Activated CD8-positive, alpha-beta memory T cell treated with anti-CD3 and anti-CD28 coated beads, Interleukin-2, amount 50 U/mL, for 48 hours (primary cell): ENCODE data around the gene LCE1A.

Experiments used
- DNase-seq: peaks from one replicate; pipeline ENCODE4 v3.0.0-alpha.2; 2020

LCE1A gene

DNA sequence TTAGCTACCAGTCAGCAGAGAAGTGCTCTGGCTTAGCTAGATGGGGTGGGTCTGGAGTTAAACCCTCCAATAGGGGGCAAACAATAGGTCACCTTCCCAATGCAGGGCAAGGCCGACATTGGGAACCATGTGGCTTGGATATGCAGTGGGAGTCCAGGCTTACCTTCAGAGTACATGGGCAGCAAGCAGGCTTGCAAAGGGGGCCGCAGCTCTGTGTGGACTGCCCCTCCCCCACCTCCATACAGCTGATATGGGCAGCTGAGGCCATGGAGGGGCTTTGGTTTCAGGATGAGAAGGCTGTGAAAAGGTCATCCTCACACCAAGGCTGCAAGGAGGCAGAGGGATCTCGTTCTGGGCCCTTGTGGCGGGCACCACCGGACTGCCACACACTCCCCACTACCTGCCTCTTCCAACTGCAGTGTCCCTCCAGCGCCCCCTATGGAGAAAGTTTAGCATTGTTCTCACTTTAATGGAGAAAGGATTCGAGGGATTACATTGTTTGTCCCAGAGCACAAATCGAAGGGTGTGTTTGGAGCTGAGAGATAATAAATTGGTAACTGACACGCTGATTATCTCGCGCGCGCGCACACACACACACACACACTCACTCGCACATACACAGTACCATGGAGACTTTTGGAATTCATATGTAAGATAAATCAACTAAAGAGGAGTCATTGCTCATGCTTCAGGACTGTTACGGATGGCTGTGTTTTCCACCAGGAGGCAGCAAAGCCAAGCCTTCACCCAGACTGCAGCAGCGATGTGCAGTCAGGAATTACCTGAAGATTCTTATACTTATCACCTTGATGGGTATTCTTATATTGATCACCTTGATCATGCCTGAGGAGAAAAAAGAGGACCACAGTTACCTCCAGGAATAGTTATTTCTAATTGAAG is 43.8 kb downstream of the LCE1A start:
- no peak for DNase-seq

- DNase-seq, result no peak
Observed at GRCh38 chr1:152871731-152872126, 44.5 kb downstream of the LCE1A start.

DNA sequence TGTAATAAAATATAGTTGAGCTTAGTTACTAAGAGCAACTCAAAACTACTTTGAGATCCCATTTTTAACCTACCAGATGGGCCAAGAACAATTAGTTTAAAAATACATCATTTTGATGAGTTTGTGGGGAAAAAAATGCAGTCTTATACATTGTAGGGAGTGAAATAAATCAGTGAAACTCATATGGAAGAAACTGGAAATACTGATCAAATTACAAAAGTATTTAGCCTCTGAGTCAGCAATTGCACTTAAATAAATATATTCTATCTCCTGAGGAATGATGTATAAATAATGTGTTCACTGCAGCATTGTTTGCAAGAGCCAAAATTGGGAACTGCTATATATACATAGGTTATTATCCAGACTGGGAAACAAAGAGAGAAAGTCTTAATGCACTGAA is 46.2 kb downstream of the LCE1A start:
- DNase-seq, result no peak

DNA sequence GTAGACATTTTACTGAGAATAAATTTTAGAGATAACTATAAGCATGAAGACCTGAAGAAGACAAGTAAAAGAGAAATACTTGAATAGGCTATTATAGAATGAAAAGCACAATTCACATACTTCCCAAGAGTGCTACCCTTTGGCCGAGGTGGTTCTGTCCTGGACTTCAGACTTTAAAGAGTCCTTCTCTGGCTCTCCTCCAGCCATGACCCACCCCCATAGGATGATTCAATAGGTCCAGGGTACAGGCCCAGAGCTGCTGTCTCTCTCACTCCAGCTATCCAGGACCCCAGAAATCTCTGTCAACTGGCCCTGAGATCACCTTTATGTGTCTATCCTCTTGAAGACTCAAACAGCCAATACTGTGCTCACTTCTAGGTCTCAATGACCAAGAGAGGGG is 49.6 kb downstream of the LCE1A start:
- no peak for DNase-seq
